Stimulated activated CD4-positive, alpha-beta T cell treated with anti-CD3 and anti-CD28 coated beads, Interleukin-4, amount 100 ng/mL, for 24 hours (primary cell): ENCODE measurements around the gene APOD.
"Not testable (repeated sequence)": the region's sequence is repeated elsewhere in the genome, so short reads cannot be mapped to it uniquely, and the experiment has no call there.

Experiments
- DNase-seq: peaks from one replicate; pipeline ENCODE4 v3.0.0-alpha.2; 2020

APOD gene

DNA sequence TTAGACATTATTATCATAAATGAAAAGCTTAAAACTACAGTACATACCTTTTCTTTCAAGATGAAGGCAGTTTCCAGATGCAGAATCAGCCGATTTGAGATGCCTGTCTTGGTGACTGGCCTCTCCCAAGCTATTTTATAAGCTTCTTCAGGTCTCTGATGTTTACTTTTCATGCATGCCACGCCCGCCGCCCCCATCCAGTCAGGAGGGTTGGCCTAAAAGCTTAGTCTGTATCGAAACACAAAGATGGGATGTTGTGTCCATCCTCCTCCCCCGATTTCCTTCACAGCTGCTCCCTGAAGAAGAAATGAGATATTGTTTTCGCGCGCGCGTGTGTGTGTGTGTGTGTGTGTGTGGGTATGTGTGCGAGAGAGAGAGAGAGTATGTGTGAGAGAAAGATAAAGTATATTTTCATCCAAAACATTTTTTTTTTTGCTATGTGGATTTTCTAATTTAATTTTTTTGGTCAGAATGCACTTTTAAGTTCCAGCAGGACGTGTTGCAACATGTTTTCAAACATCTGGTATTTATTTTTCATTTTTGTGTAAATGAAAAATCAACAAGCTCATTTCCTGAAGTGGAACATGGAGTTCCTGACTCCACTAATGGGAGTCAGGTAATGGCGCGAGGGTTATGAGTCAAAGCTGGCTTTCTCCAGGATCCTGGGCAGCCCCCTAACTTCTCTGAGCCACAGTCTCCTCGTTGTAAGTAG, at the start of gene APOD:
APOD (minus strand) TSS at position 110 of the 712 bp plus-strand sequence. CDS start 4,479 bp downstream, outside the sequence.
- DNase-seq: no peak

GRCh38 chr3:195633351-195633750, 49.6 kb upstream of the APOD start:
- DNase-seq: not testable (repeated sequence)

- DNase-seq: not testable (repeated sequence)
Observed at GRCh38 chr3:195632501-195633185, 48.9 kb upstream of the APOD start.

GRCh38 chr3:195632046-195632445, 48.3 kb upstream of the APOD start:
- not testable (repeated sequence) for DNase-seq

DNA sequence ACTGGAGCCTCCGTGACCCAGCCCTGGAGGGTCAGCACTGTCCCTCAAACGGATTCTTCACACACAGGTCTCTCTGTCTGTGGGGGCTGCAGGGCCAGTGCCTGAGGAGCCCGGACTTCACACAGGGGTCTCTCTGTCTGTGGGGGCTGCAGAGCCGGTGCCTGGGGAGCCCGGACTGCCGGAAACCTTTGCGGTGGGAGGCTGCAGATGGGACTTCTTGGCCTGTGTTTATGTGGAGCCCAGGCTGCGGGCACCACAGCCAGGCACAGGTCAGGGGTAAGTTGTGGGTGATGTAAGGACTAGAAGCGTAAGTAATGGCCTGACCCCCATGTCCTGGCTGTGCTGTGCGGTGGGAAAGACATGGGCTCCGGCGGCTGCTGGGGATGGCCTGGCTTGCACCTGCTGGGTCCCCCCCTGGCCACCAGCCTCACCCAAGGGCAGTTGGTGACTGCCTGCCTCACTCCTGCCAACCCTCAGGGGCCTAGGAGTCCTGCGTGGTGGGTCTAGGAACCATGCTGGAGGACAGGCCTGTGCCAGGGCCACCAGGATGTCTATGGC, 47.3 kb upstream of the APOD start:
- not testable (repeated sequence) for DNase-seq

DNA sequence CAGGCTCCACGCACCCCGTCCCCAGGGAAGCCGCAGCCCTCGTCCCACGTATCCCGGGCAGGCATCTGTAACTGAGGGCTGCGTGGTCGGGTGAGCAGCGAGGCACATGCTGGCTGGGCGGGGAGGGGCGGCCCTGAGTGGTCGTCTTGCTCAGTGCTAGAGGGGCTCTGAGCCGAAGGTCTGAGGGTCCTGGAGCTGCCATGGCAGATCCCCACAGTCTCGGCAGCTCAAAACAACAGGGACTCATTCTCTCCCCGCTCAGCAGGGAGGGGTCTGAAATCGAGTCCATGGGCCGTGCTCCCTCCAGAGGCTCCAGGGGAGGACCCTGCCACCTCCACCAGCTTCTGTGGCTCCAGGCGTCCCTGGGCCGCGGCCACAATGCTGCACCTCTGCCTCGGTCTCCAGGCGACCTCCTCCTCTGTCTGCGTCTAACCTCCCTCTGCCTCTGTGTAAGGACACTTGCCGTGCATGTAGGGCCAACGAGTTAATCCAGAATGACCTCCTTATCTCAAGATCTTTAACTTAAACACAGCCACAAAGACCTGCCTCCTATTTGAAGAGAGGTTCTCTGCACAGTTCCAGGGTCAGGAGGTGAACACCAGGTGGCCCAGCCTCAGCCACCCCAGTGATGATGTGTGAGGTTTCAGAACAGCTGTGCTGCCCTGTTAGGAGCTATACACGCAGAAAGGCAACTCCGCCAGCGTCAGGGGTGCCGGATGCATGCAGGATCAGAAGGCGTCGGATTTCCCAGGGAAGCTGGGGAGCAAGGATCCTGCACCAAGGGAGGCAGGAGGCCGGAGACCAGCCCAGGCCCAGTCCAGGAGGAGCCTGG, 46.6 kb upstream of the APOD start:
- DNase-seq: not testable (repeated sequence)

DNA sequence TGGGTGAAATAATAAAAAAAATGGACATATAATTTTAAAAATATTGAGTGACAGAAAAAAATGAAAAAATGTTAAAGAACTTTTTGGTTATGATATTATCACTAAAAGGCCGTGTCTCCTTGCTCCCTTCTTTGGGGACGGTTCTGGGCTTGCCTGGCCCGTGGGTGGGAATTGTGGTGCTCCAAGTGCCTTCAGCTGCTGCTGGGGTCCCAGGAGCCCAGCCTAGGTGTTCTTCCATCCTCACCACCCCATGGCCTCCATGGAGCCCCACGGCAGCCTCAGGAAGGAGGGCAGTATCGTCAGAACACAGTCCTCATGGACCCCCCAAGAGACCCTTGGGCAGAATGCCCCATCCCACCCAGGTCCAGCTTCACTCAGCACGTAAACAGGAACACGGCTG, 45.9 kb upstream of the APOD start:
- not testable (repeated sequence) for DNase-seq

GRCh38 chr3:195628386-195628920, 44.7 kb upstream of the APOD start:
- DNase-seq: not testable (repeated sequence)

DNA sequence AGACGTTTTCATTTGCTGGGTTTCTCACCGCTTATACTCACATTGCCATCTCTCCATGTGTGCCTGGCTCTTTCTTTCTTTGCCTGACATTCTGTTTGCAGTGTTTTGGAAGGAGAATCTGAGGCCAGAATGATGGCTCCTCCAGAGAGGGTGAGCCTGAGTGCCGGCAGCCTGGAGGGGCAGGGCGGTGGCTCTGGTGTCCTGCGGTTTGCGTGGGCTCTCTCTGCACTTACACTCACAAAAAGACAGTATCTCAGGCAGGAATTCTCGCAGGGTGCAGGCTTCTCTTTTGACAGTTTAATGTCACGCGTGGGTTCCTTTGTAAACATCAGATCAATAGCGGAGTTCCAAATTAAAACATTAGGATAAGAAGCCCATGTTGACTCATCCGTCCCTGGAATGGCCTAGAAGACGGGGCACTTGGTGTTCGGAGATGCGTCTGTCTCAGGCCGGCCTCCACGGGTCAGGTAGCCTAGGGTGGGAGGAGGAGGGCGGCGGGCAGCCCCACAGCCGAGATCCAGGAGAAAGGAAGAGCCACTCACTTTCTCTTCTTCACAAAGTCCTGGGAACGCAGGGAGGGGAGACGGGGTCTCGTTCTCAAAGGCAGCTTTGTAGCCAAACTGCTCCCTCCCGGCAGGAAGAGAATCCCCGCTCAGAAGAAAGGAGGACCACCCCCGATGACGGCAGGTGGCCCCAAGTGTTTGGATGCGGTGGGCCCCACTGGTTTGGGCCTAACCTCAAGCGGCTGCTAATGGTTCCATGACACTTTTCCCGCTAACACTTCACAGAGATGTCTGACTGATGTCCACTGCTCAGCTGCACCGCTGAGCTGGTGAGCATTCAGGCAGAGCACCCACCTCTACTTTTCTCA, 44.0 kb upstream of the APOD start:
- not testable (repeated sequence) for DNase-seq

DNA sequence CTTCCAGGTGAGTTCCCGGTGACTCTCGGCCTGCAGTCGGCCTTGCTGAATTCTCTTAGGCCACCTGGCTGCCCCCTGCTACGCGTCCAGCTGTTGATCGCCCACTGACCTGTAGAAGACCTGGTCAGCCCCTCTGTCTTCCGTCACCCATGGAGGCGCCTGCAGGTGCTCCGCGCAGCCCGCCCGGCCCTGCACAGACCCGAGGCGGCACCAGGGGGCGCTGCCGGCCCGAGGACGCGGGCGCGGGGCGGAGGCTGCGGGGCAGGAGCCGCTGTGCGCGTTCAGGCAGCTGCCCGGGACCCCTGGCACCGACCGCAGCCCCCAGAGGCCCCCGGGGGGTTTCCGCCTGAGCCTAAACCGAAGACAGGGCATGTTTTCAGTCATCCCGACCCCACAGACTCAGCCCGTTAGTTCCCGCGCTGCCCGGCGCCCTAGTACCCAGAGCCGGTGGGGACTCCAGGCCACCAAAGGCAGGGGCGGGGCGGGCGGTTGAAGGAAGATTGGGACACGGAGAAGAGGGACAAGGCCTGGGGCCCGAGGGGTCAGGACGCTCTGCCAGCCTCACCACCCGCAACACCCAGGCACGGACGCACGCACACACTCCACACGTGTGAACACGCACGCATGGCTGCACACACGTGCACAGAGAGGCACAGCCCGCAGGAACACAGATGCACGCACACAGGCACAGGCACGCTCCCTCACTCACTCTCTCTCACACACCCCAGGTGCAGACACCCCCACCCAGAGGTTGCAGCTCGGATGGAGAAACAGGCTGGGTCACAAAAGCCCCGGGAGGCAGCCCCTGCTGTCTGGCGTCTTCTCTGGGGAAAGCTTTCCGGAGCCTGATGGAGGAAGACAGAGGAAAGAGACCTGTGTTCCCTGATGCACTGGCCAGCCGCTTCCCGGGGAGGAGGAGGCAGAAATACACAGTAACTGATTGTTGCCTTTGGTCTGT, 41.1 kb upstream of the APOD start:
- DNase-seq: not testable (repeated sequence)

GRCh38 chr3:195624171-195624570, 40.4 kb upstream of the APOD start:
- DNase-seq: not testable (repeated sequence)

DNA sequence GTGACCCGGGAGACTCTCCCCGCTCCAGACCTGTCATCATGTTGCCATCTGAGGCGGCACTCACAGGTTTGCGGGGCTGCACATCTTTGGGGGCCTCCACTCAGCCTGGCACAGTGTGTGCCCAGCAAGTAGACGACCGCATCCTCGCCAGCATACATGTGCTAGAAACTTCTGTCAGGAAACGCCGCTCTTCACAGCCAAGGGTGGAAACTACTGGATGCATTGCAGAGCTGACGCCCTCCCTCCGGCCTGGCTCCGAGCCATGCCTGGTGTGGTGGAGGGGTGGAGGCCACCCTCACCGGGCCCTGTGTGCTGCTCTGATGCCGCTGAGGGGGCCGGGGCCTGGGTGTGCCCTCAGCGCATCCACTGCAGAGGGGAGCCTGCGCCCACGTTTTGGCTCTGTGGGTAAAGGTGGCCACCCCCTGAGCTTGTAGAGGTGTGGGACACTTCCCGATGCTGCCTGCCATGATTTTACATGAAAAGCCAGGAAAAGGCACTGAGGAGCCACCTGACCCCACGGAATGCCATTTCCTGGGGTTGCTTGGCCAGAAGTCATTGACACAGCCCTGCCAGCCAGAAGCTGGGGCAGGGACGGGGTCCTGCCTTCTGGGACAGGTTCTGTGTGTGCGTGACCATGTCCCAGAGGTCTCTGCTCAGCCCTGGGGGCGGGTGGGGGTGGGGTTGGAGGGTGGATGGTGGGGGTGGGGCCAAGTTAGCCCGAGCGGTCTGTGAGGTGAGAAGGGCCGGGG, 39.7 kb upstream of the APOD start:
- not testable (repeated sequence) for DNase-seq

GRCh38 chr3:195622523-195623170, 38.9 kb upstream of the APOD start:
- not testable (repeated sequence) for DNase-seq

- DNase-seq: not testable (repeated sequence)
Observed at GRCh38 chr3:195622012-195622411, 38.3 kb upstream of the APOD start.

GRCh38 chr3:195621095-195621494, 37.4 kb upstream of the APOD start:
- not testable (repeated sequence) for DNase-seq

DNA sequence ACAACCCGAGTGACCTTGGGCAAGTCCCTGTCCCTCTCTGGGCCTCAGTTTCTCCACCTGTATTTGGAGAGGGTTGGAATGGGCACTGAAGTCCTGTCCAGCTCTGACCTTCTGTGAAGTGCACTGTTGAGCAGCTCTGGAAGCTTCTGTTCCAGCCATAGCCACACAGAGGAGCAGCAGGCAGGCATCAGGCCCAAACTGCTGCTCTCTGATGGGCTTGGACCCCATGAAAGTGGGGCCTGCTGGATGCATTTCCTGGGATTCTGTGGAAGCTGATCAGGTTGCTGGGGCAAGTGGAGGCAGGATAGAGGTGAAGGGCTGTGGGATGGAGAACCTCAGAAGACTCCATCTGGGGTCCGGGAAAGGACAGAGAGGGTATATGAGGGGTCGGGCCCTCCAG, 36.7 kb upstream of the APOD start:
- not testable (repeated sequence) for DNase-seq

DNA sequence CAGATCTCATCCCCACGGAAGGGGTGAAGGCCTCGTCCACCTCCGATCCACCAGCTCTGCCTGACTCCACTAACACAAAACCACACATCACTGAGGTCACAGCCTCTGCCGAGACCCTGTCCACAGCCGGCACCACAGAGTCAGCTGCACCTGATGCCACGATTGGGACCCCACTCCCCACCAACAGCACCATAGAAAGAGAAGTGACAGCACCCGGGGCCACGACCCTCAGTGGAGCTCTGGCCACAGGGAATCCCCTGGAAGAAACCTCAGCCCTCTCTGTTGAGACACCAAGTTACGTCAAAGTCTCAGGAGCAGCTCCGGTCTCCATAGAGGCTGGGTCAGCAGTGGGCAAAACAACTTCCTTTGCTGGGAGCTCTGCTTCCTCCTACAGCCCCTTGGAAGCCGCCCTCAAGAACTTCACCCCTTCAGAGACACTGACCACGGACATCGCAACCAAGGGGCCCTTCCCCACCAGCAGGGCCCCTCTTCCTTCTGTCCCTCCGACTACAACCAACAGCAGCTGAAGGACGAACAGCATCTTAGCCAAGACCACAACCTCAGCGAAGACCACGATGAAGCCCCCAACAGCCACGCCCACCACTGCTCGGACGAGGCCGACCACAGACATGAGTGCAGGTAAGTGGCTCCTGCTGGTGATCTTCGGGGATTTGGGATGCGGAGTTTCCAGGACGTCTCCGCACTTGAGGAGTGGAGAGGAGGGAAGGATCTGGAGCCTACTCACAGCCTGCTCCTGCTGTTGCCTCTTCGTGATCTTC, 36.0 kb upstream of the APOD start:
- DNase-seq: not testable (repeated sequence)
